ENCODE data around the gene CREB5.

DNA sequence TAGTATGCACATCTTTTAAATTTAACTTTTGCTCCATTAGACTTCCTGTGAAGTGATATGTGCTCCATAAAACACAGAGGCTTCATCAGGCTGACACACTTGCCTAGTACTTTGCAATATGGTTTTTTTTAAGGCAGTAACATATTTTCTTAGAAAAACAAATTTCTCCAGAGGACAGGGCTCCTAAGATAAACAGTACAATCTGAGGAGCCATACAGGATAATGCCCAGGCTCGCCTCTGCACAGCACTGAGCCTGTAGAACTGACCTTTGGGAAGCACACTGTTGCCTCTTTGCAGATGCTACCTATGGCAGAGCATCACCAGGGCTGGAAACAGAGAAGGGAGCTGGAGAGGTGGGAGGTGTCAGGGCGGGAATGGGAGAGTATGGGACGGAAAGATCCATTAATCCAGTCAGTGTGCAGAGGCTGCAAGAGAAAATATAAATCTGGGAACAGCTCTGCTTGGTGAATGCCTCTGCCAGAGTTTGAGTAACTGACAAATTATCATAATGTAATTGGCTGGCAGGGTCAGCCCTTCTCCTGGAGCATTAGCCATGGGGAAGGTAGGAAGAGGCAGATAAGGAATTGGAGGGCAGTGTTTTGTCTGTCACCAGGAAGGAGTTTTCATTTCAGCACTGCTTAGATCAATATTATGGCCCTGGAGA lies 132.3 kb downstream of the CREB5 start:
- TF ChIP-seq, protein P1, sequence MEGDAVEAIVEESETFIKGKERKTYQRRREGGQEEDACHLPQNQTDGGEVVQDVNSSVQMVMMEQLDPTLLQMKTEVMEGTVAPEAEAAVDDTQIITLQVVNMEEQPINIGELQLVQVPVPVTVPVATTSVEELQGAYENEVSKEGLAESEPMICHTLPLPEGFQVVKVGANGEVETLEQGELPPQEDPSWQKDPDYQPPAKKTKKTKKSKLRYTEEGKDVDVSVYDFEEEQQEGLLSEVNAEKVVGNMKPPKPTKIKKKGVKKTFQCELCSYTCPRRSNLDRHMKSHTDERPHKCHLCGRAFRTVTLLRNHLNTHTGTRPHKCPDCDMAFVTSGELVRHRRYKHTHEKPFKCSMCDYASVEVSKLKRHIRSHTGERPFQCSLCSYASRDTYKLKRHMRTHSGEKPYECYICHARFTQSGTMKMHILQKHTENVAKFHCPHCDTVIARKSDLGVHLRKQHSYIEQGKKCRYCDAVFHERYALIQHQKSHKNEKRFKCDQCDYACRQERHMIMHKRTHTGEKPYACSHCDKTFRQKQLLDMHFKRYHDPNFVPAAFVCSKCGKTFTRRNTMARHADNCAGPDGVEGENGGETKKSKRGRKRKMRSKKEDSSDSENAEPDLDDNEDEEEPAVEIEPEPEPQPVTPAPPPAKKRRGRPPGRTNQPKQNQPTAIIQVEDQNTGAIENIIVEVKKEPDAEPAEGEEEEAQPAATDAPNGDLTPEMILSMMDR (IDR thresholded peaks at IDR 0.05): no peak
- no peak for TF ChIP-seq POLR2A (IDR thresholded peaks at IDR 0.05)
